Osteocyte (in vitro differentiated cells): Measurements from ENCODE around the gene CA11. TPM values are rescaled to one million over a fixed set of nuclear protein-coding genes. Genes with fewer than 3 reads are reported as not detected.

ENCODE experiments used
- DNase-seq: peaks from one replicate; pipeline ENCODE4 v3.0.0; 2021; ENCODE audit warnings: mixed read lengths; ENCODE audit not compliant: unreplicated experiment; ENCODE audit errors: extremely low spot score
- H3K27ac Mint-ChIP-seq: one replicate; pipeline ENCODE4 v1.8.0; 2021; ENCODE audit warnings: mild to moderate bottlenecking, mixed read lengths; ENCODE audit not compliant: unreplicated experiment
- H3K27me3 Mint-ChIP-seq: one replicate; pipeline ENCODE4 v1.8.0; 2021; ENCODE audit warnings: mixed read lengths; ENCODE audit not compliant: unreplicated experiment
- H3K36me3 Mint-ChIP-seq: one replicate; pipeline ENCODE4 v1.8.0; 2021; ENCODE audit warnings: mixed read lengths; ENCODE audit not compliant: unreplicated experiment
- H3K4me1 Mint-ChIP-seq: one replicate; pipeline ENCODE4 v1.8.0; 2021; ENCODE audit warnings: mixed read lengths; ENCODE audit not compliant: unreplicated experiment
- H3K4me3 Mint-ChIP-seq: one replicate; pipeline ENCODE4 v1.8.0; 2021; ENCODE audit warnings: mild to moderate bottlenecking, moderate library complexity, mixed read lengths; ENCODE audit not compliant: unreplicated experiment
- H3K9me3 Mint-ChIP-seq: one replicate; pipeline ENCODE4 v1.8.0; 2021; ENCODE audit warnings: mixed read lengths; ENCODE audit not compliant: unreplicated experiment
- total RNA-seq: library from RNA; stranded (reverse); gene quantifications from 2 replicates; pipeline ENCODE4 v1.2.1, GENCODE V29; 2021
- TF ChIP-seq, protein P1 (sequence below): fragments of 200-600 bp; sonication (generic); IDR thresholded peaks from 2 replicates; pipeline ENCODE4 v1.5.0; 2021; ENCODE audit warnings: antibody characterized with exemption, mild to moderate bottlenecking, moderate library complexity

The CA11 gene
- total RNA-seq, 1 donor from 2014 or later: 40.7 TPM

DNA sequence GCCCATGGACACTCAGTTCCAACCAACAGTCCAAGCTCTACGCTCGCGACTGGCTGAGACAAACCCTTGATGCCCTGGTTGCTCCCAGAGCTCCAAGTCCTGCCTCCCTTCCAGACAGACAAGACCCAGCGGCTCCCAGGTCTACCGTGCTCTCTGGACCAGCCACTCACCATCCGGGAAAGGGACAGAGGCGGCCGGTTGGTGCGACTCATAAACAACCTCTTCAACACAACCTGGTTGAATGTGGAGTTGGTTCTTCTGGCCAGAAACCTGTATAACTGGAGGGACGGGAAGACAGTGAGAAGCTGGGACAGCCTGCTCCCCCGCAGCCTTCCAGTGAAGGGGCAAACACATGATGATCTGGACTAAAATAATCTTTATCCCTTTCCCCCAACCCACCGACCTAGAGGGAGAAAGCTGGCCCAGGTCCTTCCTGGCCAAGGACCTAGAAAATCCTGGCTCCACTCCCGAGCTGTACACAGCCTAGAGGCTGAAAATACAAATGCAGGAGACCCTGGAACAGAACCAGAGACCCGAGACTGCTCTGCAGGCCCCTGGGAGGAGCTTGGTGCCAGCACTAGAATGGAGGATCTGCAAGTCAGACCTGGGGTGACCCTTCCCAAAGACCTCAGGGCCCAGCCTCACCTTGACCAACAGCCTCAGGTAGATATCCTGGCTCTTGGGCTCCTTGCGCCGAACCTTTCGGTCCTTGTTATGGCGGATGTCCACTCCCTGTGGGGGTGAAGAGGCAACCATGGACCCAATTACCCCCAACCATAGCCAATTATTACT lies 28.6 kb downstream of the CA11 start:
- no peaks in the 10 kb centered on the region for H3K9me3 Mint-ChIP-seq
- H3K4me3 Mint-ChIP-seq: peak overlapping the region; percentile 96
- H3K27ac Mint-ChIP-seq: peak overlapping the region; percentile 97
- DNase-seq: no peak
- peaks cover 20% of the 10 kb centered on the region for H3K36me3 Mint-ChIP-seq
- H3K4me1 Mint-ChIP-seq: peaks cover 39% of the 10 kb centered on the region
- TF ChIP-seq, protein P1, sequence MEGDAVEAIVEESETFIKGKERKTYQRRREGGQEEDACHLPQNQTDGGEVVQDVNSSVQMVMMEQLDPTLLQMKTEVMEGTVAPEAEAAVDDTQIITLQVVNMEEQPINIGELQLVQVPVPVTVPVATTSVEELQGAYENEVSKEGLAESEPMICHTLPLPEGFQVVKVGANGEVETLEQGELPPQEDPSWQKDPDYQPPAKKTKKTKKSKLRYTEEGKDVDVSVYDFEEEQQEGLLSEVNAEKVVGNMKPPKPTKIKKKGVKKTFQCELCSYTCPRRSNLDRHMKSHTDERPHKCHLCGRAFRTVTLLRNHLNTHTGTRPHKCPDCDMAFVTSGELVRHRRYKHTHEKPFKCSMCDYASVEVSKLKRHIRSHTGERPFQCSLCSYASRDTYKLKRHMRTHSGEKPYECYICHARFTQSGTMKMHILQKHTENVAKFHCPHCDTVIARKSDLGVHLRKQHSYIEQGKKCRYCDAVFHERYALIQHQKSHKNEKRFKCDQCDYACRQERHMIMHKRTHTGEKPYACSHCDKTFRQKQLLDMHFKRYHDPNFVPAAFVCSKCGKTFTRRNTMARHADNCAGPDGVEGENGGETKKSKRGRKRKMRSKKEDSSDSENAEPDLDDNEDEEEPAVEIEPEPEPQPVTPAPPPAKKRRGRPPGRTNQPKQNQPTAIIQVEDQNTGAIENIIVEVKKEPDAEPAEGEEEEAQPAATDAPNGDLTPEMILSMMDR: no peak
- H3K27me3 Mint-ChIP-seq: no peaks in the 10 kb centered on the region

DNA sequence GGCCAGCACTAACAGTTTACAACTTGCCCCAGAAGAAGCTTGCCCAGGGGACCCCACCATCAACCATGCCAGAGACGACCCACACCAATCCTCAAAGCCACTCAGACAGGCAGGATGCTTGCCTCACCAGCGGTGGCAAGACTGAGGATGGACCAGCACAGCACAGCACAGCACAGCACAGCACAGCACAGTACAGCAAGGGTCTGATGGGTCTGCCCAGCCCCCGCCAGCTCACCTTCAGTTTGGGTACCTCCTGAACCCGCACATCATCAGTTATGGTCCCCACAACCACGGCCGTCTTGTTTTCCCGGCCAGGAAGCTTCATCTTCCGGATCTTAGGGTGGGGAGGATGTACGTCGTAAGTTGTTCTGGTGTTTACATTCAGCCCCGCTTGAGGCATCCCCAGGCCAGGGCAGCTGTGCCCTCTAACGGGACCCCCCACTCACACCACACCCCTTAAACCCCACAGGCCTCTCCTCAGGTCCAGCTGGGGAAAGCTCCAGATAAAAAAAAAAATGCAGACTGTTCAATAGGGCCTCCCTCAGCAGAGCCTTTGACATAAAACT lies 29.4 kb downstream of the CA11 start:
- no peak overlapping the region for H3K27ac Mint-ChIP-seq
- DNase-seq: no peak
- TF ChIP-seq, protein P1: no peak
- peaks cover 36% of the 10 kb centered on the region for H3K4me1 Mint-ChIP-seq
- H3K9me3 Mint-ChIP-seq: no peaks in the 10 kb centered on the region
- H3K36me3 Mint-ChIP-seq: peaks cover 17% of the 10 kb centered on the region
- H3K27me3 Mint-ChIP-seq: no peaks in the 10 kb centered on the region
- H3K4me3 Mint-ChIP-seq: peak overlapping the region; percentile 96

DNA sequence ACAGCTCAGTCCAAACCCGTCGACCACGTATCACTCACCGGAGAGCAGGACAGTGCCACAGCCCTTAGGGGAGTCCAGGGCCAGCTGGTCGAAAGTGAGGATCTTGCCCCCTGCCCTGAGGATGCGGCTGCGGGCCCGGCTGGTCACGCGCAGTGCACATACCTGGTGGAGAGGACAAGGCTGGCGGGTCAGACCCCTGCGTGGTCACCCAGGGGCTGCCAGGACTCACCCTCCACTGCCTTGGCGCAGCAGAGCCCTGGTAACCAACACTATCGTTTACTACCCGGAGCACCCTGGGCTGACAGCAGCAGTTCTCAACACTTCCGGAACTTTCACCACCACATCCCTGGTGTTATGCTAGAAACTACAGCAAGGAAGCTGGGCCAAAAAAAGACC lies 29.9 kb downstream of the CA11 start:
- no peak for DNase-seq
- Mint-ChIP-seq H3K27me3 (no peaks in the 10 kb centered on the region), H3K27ac (no peak overlapping the region), H3K36me3 (peaks cover 14% of the 10 kb centered on the region), H3K9me3 (no peaks in the 10 kb centered on the region), H3K4me1 (peaks cover 33% of the 10 kb centered on the region), H3K4me3 (peak overlapping the region; percentile 96)
- TF ChIP-seq, protein P1: no peak

DNA sequence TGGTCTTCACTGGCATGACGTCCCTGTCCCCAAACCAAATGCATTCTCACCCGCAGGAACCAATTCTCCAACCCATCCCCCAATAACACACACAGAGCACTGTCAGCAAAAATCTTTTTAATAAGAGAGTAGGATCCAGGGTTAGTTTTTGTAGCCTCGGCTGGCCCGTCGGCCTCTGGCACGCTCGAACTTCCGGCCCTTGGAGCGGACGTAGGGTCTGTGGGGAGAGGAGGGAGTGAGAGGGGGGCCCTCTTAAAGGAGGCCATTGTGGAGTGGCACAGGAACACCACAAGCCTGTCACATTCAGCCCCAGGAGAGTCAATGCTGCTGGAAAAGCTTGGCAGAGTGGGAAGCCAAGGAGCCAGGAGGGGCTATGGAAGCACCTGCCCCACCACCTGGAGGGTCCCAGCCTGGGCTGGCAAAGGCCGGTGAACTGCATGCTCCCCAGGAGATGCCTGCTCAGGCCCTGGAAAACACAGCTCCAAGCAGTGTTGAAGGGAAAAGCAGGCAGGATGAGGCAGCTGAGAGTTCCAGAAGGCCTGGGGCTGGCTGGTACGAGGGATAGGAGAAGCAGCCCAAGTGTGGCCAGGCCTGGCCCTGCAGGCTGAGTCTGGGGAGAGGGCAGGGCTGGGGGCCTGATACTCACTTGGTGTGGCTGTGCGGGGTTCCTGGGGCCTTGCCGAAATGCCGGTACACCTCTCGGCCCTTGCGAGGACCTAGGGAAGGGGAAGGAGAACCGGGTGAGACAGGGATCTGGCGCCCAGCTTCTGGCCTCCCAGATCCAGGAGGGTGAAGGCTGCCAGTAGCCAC lies 30.6 kb downstream of the CA11 start:
- Mint-ChIP-seq H3K4me1 (peaks cover 33% of the 10 kb centered on the region), H3K4me3 (no peak overlapping the region), H3K27ac (no peak overlapping the region), H3K36me3 (peaks cover 14% of the 10 kb centered on the region), H3K9me3 (no peaks in the 10 kb centered on the region), H3K27me3 (no peaks in the 10 kb centered on the region)
- DNase-seq: no peak
- TF ChIP-seq, protein P1: no peak
